IPS DF 4.7 (cell line): Measurements from ENCODE around the gene SNX24.
"Not testable (repeated sequence)": the region's sequence is repeated elsewhere in the genome, so short reads cannot be mapped to it uniquely, and the experiment has no call there.

Experiments used
- DNase-seq: peaks from one replicate; pipeline ENCODE4 v3.0.0-alpha.2; 2013; ENCODE audit warnings: low spot score; ENCODE audit errors: extremely low read depth

Gene SNX24

GRCh38 chr5:122871661-122872060 is 26.2 kb downstream of the SNX24 start:
- no peak for DNase-seq

- DNase-seq: no peak
Measured at GRCh38 chr5:122874179-122874875, 28.9 kb downstream of the SNX24 start.

- no peak for DNase-seq
Measured at GRCh38 chr5:122877518-122877917, 32.1 kb downstream of the SNX24 start.

- no peak for DNase-seq
Measured at GRCh38 chr5:122879076-122879475, 33.7 kb downstream of the SNX24 start.

GRCh38 chr5:122880170-122880689 is 34.8 kb downstream of the SNX24 start:
- no peak for DNase-seq

GRCh38 chr5:122880749-122881148 is 35.3 kb downstream of the SNX24 start:
- no peak for DNase-seq

- no peak for DNase-seq
Measured at GRCh38 chr5:122882831-122883230, 37.4 kb downstream of the SNX24 start.

- no peak for DNase-seq
Measured at GRCh38 chr5:122885045-122885517, 39.7 kb downstream of the SNX24 start.

- no peak for DNase-seq
Measured at GRCh38 chr5:122885891-122886290, 40.5 kb downstream of the SNX24 start.

- DNase-seq: no peak
Measured at GRCh38 chr5:122895141-122895540, 49.7 kb downstream of the SNX24 start.

GRCh38 chr5:122896598-122897282 is 51.3 kb downstream of the SNX24 start:
- DNase-seq: no peak

- DNase-seq: no peak
Measured at GRCh38 chr5:122897283-122897602, 51.8 kb downstream of the SNX24 start.

- no peak for DNase-seq
Measured at GRCh38 chr5:122901346-122901745, 55.9 kb downstream of the SNX24 start.

GRCh38 chr5:122902263-122902662 is 56.9 kb downstream of the SNX24 start:
- no peak for DNase-seq

GRCh38 chr5:122906768-122907167 is 61.4 kb downstream of the SNX24 start:
- no peak for DNase-seq

- no peak for DNase-seq
Measured at GRCh38 chr5:122907276-122907675, 61.9 kb downstream of the SNX24 start.

GRCh38 chr5:122908108-122908507 is 62.7 kb downstream of the SNX24 start:
- DNase-seq: no peak

- no peak for DNase-seq
Measured at GRCh38 chr5:122908662-122909061, 63.2 kb downstream of the SNX24 start.

- DNase-seq: no peak
Measured at GRCh38 chr5:122909470-122910100, 64.2 kb downstream of the SNX24 start.

GRCh38 chr5:122913436-122913835 is 68.0 kb downstream of the SNX24 start:
- not testable (repeated sequence) for DNase-seq

- DNase-seq: no peak
Measured at GRCh38 chr5:122915717-122916461, 70.5 kb downstream of the SNX24 start.

- DNase-seq: no peak
Measured at GRCh38 chr5:122916490-122916889, 71.1 kb downstream of the SNX24 start.
